Right renal cortex interstitium (tissue), 3 donors: Measurements from ENCODE around the gene HERC6. TPM values are rescaled to one million over a fixed set of nuclear protein-coding genes. Genes with fewer than 3 reads are reported as not detected.
"Not testable (repeated sequence)": the region's sequence is repeated elsewhere in the genome, so short reads cannot be mapped to it uniquely, and the experiment has no call there.

Experiments used
- DNase-seq, 3 donors: peaks; one replicate each; pipeline ENCODE4 v3.0.0-alpha.2; 2013; ENCODE audit warnings: low read depth in 3 of 3, low spot score in 2 of 3
- polyA plus RNA-seq, 3 donors: library from polyadenylated mRNA; unstranded; fragments of 120-200 nt; gene quantifications; one replicate each; pipeline ENCODE4 v1.2.1, GENCODE V29; 2013; ENCODE audit not compliant: insufficient read length in 3 of 3

HERC6 gene
- polyA plus RNA-seq, 3 donors, result 7.2 to 10.2 (median 9.9) TPM

- DNase-seq, result no peak
Observed at GRCh38 chr4:88443486-88443885, 64.8 kb downstream of the HERC6 start.

GRCh38 chr4:88445252-88445651 is 66.6 kb downstream of the HERC6 start:
- no peak for DNase-seq

GRCh38 chr4:88446124-88446523 is 67.5 kb downstream of the HERC6 start:
- no peak for DNase-seq

GRCh38 chr4:88447371-88448095 is 68.9 kb downstream of the HERC6 start:
- DNase-seq, result no peak

- not testable (repeated sequence) for DNase-seq
Observed at GRCh38 chr4:88448211-88448765, 69.6 kb downstream of the HERC6 start.

GRCh38 chr4:88448889-88449288 is 70.2 kb downstream of the HERC6 start:
- DNase-seq, result no peak

- DNase-seq, result no peak
Observed at GRCh38 chr4:88449290-88449689, 70.6 kb downstream of the HERC6 start.

GRCh38 chr4:88451205-88451604 is 72.6 kb downstream of the HERC6 start:
- DNase-seq, result no peak

- DNase-seq, result no peak
Observed at GRCh38 chr4:88452912-88453311, 74.3 kb downstream of the HERC6 start.

- peak; percentile 88 to 89 (median 88) for DNase-seq
Observed at GRCh38 chr4:88456670-88457306, 78.1 kb downstream of the HERC6 start, which contains the start of gene HERC5. Gene HERC5, plus strand, starts transcription at chr4:88457119. Its CDS starts 151 bp downstream, at chr4:88457270.

GRCh38 chr4:88457307-88458103 is 78.9 kb downstream of the HERC6 start:
- DNase-seq, result no peak

GRCh38 chr4:88458104-88458740 is 79.6 kb downstream of the HERC6 start:
- DNase-seq, result no peak

- no peak for DNase-seq
Observed at GRCh38 chr4:88465653-88466192, 87.1 kb downstream of the HERC6 start.

- DNase-seq, result no peak
Observed at GRCh38 chr4:88467392-88467791, 88.7 kb downstream of the HERC6 start.

GRCh38 chr4:88477229-88477860 is 98.7 kb downstream of the HERC6 start:
- DNase-seq, result no peak

- DNase-seq, result no peak
Observed at GRCh38 chr4:88478247-88478646, 99.6 kb downstream of the HERC6 start.

GRCh38 chr4:88481537-88481936 is 102.9 kb downstream of the HERC6 start:
- no peak for DNase-seq

GRCh38 chr4:88489100-88489761 is 110.6 kb downstream of the HERC6 start:
- no peak for DNase-seq
